ENCODE measurements around the gene POFUT1. TPM values are rescaled to one million over a fixed set of nuclear protein-coding genes. Genes with fewer than 3 reads are reported as not detected.
A peak's percentile ranks its signal among the peaks of the same experiment; 100 is the strongest.

The POFUT1 gene
- total RNA-seq, 1 donor from 2014 or later: 27.8 TPM

DNA sequence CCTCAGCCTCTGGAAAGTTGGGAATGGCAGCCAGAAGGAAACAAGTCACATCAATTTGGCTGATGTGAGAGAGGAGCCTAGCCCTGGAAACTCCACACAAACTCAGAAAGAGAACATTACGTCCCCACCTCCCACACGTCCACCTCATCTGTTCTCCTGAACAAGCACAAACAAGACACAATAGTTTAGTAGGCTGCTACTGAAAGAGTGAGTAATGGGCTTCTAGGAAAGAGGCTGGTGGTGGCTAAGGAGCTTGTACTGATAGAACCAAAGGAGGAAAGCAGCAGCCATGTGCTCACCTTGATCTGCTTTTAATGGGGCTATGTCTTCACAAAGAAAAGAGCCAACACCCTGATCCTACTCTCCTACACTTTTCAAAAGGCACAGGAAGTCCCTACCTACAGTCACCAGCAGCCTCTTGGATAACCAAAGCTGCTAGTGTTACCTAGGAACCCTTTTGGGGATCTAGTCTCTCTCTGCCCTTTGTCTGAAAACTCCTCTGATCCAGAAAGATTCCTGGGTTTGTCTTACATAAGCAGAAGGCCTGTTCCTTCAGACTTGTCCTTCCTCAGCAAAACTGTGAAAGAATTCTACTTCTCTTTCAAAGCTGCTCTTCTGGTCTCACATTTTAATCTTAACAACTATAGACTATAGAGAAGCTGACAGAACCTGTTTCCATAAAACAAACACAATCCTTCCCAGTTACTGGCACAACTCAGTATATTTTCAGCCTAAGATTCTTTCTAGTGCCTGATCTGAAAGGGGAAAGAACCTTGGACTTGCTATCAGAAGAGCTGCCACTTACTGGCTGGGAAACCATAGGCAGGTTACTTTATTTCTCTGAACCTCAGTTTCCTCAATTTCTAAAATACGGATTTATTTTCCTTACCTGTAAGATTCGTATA, 3.2 kb upstream of the POFUT1 start:
- ATAC-seq (no peak), DNase-seq (ENCODE audit: low spot score) (no peak)
- intact Hi-C loops (cut with DNase I): loop anchor here (10.0 kb wide), 2 partner anchors 240 to 280 kb away; no protein-coding TSS in a partner anchor

DNA sequence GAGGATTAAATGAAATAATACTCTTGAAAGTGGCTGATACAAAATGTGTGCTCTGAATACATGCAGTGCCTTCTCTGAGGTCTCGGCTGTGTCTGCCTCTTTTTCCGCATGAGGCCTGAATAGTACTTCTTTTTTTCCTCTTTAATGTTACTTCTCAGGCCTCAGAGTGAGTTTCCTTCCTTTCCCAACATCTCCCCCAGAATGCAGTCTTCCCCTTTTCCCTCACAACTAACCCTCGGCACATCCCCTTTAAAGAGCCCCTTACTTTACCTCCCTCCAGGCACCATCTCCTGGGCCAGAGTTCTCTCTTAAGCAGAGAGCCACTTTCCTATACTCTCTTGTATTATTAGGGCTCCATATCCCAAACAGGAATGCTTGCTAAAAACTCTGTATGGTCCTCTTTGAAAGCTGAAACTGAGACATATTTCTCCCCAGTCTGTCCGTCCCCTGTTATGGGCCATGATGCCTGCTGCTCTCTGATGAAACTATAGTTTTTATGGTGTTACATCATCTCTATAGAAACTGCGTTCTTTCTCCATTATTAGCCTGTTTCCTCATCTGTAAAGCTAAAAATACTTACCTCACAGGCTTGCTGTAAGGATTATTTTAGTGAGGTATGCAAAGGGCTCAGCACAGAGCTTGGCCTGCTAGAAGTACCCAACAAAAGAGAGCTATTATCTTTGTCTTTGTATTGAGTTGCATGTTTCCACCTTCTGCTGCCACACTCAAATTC, 2.4 kb upstream of the POFUT1 start:
- intact Hi-C loops (cut with DNase I): loop anchor here (10.0 kb wide), 2 partner anchors 240 to 280 kb away; no protein-coding TSS in a partner anchor
- DNase-seq (ENCODE audit: low spot score) (no peak), ATAC-seq (no peak)

DNA sequence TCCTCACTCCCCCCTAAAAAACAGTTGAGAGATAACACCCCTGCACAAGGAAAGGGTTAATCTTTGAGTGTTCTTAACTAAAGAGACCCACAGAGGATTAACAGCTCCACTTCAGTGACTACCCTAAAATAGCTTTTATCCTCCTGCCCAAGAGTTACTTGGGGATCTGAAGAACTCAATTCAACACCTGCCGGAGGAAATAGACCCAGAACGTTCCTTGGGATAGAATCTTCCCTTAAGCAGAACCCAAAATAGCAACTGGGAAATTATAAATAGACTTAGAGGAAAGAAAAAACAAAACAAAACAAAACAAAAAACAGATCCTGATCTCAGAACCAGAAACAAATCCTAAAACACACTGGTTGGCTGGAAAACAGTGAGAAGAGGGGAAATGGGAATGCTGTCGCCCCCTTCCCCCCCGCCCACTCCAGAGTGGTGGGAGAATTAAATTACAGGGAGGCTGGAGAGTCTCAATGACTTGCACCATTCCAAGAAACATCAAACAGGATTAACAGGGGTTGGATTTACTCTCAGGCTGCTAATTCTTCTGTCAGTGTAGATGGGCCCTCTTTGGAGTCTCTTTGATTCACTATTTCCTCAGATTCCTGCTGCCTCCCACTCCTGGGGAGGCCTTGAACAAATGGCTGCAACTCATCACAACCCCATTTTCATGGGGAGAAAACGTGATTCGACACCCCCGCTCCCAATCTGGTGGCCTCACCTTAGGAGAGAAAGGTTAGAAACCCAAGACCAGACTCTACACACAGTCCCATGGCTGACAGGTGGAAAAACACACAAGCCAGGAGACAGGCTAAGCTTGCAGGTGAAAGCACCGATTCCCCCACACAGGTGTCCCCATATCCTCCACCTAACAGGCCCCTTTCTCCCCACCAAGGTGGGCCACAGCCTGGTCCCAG, 1.6 kb upstream of the POFUT1 start:
- intact Hi-C loops (cut with DNase I): loop anchor here (10.0 kb wide), 2 partner anchors 239 to 279 kb away; no protein-coding TSS in a partner anchor
- no peak for DNase-seq (ENCODE audit: low spot score)
- ATAC-seq: no peak

DNA sequence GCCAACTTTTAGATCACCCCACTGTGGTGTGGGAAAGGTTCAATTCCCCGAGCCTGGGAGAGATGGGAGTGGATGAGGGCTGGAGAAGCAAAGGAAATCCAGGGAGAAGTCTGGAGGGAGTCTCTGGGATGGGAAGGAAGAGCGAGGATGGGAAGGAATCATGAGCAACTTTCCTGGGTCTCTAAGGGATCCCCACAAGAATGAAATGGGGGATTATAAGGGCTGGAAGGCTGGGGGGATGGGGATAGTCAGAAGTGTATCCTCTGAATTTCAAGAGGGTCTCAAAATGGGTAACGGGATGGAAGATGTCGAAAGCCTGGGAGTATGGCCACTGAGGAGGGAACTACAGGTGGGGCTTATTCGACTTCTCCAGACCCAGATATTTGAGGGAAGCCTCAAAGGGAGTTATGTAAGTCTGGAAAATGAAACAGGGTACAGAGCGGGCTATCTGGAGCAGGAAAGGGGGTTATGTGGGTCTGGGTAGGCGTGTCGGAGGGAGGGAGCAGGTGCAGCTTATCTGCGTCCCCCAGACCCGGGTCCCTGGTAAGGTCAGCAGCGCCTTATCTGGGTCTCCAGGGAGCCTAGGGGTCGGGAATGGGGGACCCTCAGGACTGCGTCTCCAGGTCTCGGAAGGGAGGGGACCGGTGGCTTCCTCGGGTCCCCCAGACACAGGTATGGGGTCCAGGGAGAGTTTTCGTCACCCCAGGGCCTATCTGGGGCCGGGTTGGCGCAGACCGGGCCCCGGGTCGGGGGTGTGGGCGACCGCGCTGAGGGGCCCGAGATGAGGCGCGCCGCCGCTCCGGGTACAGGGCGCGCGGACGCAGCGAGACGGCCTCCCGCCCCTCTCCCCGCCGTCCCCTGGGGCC, 687 bp upstream of the POFUT1 start:
- no peak for ATAC-seq
- peak; percentile 68 for DNase-seq (ENCODE audit: low spot score)
- intact Hi-C loops (cut with DNase I): loop anchor here (10.0 kb wide), 2 partner anchors 238 to 278 kb away; no protein-coding TSS in a partner anchor

DNA sequence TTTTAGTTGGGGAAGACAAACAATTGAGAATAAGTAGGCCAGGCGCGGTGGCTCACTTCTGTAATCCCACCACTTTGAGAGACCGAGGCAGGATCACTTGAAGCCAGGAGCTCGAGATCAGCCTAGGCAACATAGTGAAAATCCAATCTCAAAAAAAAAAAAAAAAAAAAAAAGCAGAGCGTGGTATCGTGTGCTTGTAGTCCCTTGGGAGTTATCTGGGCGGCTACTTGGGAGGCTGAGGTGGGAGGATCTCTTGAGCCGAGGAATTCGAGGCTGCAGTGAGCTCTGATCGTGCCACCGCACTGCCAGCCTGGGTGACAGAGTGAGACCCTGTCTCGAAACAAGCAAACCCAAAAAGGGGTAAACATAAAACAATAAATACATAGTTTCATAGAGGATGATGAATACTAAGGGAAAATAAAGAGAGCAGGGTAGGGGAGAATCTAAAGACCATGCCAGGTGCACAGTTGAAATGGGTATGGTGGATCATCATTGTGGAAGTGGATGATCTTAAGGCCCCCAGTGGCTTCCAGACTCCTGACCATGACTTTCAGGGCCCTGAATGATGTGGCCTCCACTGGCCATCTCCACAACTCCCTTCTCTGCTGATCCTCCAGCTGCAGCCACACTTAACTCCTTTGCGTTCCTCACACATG, 947 bp downstream of the POFUT1 start:
- no peak for ATAC-seq
- no peak for DNase-seq (ENCODE audit: low spot score)
- intact Hi-C loops (cut with DNase I): loop anchor here (10.0 kb wide), 2 partner anchors 236 to 276 kb away; no protein-coding TSS in a partner anchor

DNA sequence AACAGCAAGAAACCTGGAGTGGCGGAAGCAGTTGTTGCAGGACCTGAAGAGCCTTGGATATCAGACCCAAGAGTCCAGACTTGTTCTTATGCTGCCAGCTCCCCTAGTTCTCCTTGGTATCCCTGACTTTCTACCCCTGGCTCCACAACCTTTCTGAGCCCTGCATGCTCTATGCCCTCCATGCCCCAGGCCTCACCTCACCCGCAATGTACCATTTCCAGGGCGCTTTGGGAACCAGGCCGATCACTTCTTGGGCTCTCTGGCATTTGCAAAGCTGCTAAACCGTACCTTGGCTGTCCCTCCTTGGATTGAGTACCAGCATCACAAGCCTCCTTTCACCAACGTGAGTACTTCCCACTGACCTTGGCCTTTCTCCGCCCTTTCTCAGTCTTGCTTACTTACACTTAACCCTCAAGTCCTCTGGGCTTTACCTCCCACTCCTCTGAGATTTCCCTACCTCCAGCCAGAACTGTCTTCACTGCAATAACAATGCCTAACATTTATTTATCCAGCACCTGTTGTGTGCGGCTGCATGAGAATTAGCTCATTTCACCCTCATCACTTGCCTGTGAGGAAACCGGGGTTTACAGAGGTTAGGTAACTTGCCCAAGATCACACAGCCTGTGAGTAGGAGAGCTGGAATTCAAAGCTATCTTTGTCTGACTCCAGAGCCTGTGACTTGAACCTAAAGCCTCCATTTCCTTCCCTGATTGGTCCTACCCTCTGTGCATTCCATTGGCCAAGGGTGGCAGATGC, 2.3 kb downstream of the POFUT1 start:
- DNase-seq (ENCODE audit: low spot score): no peak
- intact Hi-C loops (cut with DNase I): loop anchor here (10.0 kb wide), 2 partner anchors 235 to 275 kb away; no protein-coding TSS in a partner anchor
- ATAC-seq: no peak

DNA sequence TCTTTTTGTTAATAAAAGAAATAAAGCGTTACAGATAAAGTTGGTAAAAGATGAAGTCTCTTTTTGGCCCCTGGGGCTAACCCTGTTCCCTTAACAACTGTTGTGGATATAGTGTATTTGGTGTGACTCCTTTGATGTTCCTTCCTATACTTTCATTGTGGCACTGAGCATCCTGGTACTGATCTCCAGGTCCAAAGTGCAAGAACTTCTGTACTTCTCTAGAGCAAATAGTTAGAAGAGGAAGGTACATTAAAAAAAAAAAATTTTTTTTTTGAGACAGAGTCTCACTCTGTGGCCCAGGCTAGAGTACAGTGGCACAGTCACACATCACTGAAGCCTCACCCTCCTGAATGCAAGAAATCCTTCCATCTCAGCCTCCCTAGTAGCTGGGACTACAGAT, 6.2 kb downstream of the POFUT1 start:
- intact Hi-C loops (cut with DNase I): no loop called here
- no peak for ATAC-seq
- no peak for DNase-seq (ENCODE audit: low spot score)

DNA sequence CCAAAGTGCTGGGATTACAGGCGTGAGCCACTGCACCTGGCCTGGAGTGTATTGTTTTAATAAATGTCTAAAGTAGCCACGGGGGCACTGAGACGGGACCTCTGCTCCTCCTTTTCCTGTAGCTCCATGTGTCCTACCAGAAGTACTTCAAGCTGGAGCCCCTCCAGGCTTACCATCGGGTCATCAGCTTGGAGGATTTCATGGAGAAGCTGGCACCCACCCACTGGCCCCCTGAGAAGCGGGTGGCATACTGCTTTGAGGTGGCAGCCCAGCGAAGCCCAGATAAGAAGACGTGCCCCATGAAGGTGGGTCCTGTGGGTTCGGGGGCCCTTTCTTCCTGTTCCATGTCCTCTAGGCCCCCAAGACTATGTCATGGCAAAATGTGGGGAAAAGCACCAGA, 7.5 kb downstream of the POFUT1 start:
- no peak for ATAC-seq
- intact Hi-C loops (cut with DNase I): no loop called here
- no peak for DNase-seq (ENCODE audit: low spot score)

DNA sequence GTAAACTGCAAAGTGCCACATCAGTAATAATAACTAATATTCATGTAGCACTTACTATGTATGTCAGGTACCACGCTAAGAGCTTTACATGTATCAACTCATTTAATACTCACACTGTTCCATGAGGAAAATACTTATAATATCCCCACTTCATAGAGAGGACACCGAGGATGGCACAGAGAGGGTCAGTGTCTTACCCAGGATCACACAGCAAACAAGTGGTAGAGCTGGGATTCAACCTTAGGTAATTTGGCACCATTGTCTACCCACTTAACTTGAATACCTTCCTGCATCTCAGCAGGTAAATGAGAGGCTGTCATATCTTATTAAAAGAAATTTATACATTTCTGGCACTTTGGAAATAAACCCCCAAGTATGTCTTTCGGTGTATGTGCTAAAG, 8.0 kb downstream of the POFUT1 start:
- intact Hi-C loops (cut with DNase I): no loop called here
- DNase-seq (ENCODE audit: low spot score) (no peak), ATAC-seq (no peak)

DNA sequence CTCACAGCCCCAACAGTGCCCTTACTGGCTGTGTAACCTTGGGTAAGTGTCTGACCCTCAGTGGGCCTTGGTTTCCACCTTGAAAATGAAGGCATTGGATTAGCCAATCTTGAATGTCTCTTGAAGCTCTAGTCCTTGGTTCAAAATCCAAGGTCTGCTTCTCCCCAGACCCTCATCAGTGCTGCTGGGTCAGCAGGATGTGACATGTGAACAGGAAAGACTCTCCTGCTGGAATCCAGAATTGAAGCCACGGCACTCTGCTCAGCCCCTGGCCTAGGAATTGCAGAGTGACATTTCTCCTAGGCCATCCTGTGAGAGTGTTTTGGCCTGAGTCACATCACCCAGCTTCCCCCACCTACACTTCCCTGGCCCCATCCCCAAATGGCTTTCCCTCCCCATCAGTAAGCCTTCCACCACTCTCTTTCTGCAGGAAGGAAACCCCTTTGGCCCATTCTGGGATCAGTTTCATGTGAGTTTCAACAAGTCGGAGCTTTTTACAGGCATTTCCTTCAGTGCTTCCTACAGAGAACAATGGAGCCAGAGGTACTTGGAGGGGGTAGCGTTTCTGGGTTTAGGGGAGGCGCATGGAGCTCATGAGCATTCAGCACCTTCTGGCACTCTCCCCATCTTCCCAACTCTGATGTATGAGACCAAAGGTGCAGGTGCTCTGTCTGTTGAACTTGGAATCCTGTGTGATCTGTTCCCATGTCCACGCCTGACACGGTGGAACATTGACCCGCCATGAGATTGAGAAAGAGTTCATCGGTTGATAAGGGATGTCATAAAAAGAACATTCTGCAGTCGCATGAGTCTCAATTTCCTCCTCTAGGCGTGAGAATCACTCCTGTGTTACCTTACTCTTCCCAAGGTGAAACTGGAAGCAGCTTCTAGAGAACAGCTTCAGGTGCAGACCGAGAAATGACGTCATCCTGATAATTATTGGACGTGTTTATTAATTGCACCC, 8.8 kb downstream of the POFUT1 start:
- DNase-seq (ENCODE audit: low spot score) (no peak), ATAC-seq (no peak)
- intact Hi-C loops (cut with DNase I): no loop called here

DNA sequence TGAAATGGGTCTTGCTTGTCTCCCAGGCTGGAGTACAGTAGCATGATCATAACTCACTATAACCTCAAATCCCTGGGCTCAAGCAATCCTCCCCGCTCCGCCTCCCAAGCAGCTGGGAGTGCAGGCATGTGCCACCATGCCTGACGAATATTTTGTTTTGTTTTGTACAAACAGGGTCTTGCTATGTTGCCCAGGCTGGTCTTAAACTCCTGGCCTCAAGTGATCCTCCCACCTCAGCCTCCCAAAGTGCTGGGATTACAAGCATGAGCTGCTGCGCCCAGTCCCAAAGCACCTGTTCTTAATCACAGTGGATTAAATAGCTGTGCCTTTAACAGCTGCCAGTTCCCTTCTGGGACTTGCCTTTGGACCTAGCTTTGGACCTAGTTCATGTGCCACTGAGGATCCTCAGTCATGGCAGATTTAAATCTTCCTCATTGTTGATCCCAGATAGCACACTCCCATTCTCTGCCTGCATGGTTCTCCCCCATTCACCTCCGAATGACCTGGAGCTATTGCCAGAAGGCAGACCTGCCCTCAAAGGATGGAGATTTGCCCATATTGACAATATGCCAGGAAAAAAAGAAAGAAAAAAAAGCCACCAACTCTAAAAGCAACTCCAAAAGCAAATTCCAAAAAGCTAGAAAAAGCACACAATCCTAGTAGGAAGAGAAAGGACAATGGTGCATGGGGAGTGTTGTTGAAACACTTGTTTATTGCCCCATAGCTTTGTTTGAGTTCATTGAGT, 10.6 kb downstream of the POFUT1 start:
- ATAC-seq (no peak), DNase-seq (ENCODE audit: low spot score) (no peak)
- intact Hi-C loops (cut with DNase I): no loop called here

DNA sequence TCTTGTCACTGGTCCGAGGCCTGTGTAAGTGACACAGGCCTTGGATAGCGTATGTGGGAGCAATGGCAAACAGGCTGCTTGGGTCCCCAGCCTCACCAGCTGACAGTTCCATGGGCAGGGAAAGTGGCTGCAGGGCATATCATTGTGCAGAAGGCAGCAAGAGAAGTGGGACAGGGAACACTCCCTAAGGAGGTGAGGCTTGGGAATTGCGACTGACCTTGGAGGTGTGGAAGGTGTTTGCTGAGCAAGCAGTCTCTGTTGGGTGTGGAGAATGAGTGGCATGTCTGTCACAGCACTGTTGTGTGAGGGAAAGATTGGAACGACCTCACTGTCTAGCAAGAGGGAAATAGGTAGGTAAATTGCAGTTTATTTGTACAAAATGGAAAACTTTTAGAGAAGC, 16.8 kb downstream of the POFUT1 start:
- no peak for ATAC-seq
- DNase-seq (ENCODE audit: low spot score): no peak
- intact Hi-C loops (cut with DNase I): no loop called here

DNA sequence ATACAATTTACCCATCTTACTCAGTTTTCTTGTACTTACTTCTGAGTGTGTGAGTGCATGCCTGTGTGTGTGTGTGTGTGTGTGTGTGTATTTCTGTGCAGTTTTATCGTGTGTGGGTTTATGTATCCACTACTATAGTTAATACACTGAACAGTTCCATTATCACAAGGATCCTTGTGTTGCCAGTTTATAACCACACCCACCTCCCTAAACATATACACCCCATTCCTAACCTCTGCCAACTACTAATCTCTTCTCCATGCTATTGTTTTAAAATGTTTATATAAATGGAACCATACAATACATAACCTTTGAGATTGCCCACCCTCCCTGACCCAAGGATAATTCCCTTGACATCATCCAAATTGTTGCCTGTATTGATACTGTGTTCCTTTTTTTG, 18.7 kb downstream of the POFUT1 start:
- intact Hi-C loops (cut with DNase I): no loop called here
- DNase-seq (ENCODE audit: low spot score) (no peak), ATAC-seq (no peak)

DNA sequence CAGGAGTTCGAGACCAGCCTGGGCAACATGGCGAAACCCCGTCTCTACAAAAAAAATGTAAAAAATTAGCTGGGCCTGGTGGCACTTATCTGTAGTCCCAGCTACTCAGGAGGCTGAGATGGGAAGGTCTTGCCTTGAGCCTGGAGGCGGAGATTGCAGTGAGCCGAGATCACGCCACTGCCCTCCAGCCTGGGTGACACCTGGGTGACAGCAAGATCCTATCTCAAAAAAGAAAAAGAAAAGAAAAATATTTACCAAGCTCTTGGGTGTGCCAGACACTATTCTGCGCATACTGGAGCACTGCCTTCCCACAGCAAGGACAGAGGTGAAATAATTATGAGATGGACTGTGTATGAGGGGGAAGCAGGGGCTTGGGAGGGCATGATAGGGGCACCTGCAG, 19.6 kb downstream of the POFUT1 start:
- ATAC-seq (no peak), DNase-seq (ENCODE audit: low spot score) (no peak)
- intact Hi-C loops (cut with DNase I): no loop called here
